ENCODE measurements around the gene NPIPB8. TPM values are rescaled to one million over a fixed set of nuclear protein-coding genes. Genes with fewer than 3 reads are reported as not detected.
A peak's percentile ranks its signal among the peaks of the same experiment; 100 is the strongest.

The NPIPB8 gene
- total and polyA plus RNA-seq, 2 of the 13 experiments (the other 11 are each of a cell fraction or from before 2014, with no cell fraction given): 0.49 to 2.3 TPM

DNA sequence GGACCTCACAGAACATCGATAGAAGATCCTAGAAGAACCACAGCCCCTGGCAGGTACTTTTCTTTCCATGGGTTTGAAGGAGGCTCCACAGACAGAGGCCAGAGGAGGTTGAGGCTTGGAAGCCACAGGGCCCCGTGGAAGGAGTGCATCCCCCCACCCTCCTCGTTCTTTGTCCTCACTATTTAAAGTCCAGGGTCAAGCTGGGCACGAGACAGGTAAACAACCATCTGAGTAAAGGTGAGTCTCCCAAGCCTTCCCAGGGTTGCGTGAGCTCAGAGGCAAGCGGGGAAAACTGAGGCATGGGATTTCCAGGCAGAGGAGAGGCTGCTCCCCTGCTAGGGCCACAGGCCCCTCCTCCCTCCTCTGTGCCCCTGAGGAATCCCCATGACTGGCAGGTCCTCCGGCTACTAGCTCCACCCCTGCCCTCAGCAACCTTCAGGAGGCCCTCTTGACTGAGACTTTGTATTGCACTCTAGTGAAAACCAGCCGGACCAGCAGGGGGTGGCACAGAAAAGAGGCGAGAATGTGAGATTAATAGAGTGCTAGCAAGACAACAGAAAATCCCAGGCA lies 40.1 kb upstream of the NPIPB8 start (continued):
- TF ChIP-seq, protein P1, sequence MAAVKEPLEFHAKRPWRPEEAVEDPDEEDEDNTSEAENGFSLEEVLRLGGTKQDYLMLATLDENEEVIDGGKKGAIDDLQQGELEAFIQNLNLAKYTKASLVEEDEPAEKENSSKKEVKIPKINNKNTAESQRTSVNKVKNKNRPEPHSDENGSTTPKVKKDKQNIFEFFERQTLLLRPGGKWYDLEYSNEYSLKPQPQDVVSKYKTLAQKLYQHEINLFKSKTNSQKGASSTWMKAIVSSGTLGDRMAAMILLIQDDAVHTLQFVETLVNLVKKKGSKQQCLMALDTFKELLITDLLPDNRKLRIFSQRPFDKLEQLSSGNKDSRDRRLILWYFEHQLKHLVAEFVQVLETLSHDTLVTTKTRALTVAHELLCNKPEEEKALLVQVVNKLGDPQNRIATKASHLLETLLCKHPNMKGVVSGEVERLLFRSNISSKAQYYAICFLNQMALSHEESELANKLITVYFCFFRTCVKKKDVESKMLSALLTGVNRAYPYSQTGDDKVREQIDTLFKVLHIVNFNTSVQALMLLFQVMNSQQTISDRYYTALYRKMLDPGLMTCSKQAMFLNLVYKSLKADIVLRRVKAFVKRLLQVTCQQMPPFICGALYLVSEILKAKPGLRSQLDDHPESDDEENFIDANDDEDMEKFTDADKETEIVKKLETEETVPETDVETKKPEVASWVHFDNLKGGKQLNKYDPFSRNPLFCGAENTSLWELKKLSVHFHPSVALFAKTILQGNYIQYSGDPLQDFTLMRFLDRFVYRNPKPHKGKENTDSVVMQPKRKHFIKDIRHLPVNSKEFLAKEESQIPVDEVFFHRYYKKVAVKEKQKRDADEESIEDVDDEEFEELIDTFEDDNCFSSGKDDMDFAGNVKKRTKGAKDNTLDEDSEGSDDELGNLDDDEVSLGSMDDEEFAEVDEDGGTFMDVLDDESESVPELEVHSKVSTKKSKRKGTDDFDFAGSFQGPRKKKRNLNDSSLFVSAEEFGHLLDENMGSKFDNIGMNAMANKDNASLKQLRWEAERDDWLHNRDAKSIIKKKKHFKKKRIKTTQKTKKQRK (IDR thresholded peaks at IDR 0.05; ENCODE audit: low read length): no peak
- TF ChIP-seq, protein P2, sequence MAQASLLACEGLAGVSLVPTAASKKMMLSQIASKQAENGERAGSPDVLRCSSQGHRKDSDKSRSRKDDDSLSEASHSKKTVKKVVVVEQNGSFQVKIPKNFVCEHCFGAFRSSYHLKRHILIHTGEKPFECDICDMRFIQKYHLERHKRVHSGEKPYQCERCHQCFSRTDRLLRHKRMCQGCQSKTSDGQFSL (CRISPR knock-in tag; IDR thresholded peaks at IDR 0.05): no peak
- 0 out of 2 replicates have a peak, but pooled peaks have one; percentile 45 for TF ChIP-seq RARA (CRISPR knock-in tag; IDR thresholded peaks at IDR 0.05)
- TF ChIP-seq, protein P3, sequence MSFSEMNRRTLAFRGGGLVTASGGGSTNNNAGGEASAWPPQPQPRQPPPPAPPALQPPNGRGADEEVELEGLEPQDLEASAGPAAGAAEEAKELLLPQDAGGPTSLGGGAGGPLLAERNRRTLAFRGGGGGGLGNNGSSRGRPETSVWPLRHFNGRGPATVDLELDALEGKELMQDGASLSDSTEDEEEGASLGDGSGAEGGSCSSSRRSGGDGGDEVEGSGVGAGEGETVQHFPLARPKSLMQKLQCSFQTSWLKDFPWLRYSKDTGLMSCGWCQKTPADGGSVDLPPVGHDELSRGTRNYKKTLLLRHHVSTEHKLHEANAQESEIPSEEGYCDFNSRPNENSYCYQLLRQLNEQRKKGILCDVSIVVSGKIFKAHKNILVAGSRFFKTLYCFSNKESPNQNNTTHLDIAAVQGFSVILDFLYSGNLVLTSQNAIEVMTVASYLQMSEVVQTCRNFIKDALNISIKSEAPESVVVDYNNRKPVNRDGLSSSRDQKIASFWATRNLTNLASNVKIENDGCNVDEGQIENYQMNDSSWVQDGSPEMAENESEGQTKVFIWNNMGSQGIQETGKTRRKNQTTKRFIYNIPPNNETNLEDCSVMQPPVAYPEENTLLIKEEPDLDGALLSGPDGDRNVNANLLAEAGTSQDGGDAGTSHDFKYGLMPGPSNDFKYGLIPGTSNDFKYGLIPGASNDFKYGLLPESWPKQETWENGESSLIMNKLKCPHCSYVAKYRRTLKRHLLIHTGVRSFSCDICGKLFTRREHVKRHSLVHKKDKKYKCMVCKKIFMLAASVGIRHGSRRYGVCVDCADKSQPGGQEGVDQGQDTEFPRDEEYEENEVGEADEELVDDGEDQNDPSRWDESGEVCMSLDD (CRISPR knock-in tag; IDR thresholded peaks at IDR 0.05; ENCODE audit: borderline replicate concordance): no peak
- TF ChIP-seq ZNF260 (CRISPR knock-in tag; IDR thresholded peaks at IDR 0.05; ENCODE audit: borderline replicate concordance, low read depth): no peak
- 0 out of 4 replicates have a peak, but pooled peaks of 1 of the 2 experiments have one; percentile 17 for TF ChIP-seq EP300 (IDR thresholded peaks at IDR 0.05; ENCODE audit: low read depth in 2 of 2, low read length in 2 of 2)
- TF ChIP-seq EP300 (CRISPR knock-in tag; IDR thresholded peaks at IDR 0.05; ENCODE audit: borderline replicate concordance): no peak
- TF ChIP-seq, protein P4, sequence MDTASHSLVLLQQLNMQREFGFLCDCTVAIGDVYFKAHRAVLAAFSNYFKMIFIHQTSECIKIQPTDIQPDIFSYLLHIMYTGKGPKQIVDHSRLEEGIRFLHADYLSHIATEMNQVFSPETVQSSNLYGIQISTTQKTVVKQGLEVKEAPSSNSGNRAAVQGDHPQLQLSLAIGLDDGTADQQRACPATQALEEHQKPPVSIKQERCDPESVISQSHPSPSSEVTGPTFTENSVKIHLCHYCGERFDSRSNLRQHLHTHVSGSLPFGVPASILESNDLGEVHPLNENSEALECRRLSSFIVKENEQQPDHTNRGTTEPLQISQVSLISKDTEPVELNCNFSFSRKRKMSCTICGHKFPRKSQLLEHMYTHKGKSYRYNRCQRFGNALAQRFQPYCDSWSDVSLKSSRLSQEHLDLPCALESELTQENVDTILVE (CRISPR knock-in tag; IDR thresholded peaks at IDR 0.05): no peak
- TF ChIP-seq, protein P5, sequence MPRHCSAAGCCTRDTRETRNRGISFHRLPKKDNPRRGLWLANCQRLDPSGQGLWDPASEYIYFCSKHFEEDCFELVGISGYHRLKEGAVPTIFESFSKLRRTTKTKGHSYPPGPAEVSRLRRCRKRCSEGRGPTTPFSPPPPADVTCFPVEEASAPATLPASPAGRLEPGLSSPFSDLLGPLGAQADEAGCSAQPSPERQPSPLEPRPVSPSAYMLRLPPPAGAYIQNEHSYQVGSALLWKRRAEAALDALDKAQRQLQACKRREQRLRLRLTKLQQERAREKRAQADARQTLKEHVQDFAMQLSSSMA (CRISPR knock-in tag; IDR thresholded peaks at IDR 0.05): no peak
- TF ChIP-seq ZFP62 (CRISPR knock-in tag; IDR thresholded peaks at IDR 0.05): no peak
- TF ChIP-seq, protein P6, sequence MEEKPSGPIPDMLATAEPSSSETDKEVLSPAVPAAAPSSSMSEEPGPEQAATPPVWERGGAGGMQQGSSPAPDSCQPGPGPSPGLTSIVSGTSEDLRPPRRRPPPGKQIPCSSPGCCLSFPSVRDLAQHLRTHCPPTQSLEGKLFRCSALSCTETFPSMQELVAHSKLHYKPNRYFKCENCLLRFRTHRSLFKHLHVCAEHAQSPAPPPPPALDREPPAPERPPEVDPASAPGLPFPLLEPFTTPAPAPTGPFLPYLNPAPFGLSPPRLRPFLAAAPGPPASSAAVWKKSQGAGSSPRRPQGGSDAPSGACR (CRISPR knock-in tag; IDR thresholded peaks at IDR 0.05): peak; percentile 42; the same call in 1 of the 2 replicates
- TF ChIP-seq U2AF1 (optimal IDR thresholded peaks at IDR 0.05; ENCODE audit: low read depth, low read length): no peak
- no peak for TF ChIP-seq WIZ (CRISPR knock-in tag; IDR thresholded peaks at IDR 0.05)
- TF ChIP-seq MED13 (CRISPR knock-in tag; IDR thresholded peaks at IDR 0.05): no peak
- TF ChIP-seq POLR2A (IDR thresholded peaks at IDR 0.05; ENCODE audit: insufficient read depth in 1 of 2, low read depth in 2 of 2, low read length in 2 of 2): peak; percentile 40 to 67; a peak in 2 of 4 replicates
- no peak for TF ChIP-seq SMAD3 (CRISPR knock-in tag; IDR thresholded peaks at IDR 0.05)
- TF ChIP-seq ZNF263 (CRISPR knock-in tag; IDR thresholded peaks at IDR 0.05): peak; percentile 28; the same call in 1 of the 2 replicates
- TF ChIP-seq, protein P7, sequence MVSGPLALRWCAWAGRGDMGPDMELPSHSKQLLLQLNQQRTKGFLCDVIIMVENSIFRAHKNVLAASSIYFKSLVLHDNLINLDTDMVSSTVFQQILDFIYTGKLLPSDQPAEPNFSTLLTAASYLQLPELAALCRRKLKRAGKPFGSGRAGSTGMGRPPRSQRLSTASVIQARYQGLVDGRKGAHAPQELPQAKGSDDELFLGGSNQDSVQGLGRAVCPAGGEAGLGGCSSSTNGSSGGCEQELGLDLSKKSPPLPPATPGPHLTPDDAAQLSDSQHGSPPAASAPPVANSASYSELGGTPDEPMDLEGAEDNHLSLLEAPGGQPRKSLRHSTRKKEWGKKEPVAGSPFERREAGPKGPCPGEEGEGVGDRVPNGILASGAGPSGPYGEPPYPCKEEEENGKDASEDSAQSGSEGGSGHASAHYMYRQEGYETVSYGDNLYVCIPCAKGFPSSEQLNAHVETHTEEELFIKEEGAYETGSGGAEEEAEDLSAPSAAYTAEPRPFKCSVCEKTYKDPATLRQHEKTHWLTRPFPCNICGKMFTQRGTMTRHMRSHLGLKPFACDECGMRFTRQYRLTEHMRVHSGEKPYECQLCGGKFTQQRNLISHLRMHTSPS (CRISPR knock-in tag; IDR thresholded peaks at IDR 0.05; ENCODE audit: low read depth): no peak

Data from HepG2 (cell line).